ENCODE measurements around the gene GZMB.

DNA sequence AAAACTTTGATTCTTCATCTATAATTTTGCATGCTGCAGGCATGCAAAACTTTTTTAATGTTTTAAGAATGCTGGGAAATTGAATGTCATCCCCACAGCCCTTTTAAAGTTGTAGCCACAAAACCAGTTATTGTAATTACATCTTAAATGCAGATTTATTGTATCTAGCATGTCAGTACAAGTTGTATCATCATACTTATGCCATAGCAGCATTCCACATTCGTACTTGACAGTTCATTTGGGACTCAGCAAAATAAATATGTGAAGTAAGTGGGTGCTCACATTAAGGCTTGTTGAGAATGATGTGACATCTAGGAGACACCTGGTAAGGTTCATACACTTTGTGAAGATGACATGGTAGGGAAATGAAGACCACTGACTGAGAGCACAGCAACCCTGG, 44.0 kb upstream of the GZMB start:
- TF ChIP-seq, protein P1, sequence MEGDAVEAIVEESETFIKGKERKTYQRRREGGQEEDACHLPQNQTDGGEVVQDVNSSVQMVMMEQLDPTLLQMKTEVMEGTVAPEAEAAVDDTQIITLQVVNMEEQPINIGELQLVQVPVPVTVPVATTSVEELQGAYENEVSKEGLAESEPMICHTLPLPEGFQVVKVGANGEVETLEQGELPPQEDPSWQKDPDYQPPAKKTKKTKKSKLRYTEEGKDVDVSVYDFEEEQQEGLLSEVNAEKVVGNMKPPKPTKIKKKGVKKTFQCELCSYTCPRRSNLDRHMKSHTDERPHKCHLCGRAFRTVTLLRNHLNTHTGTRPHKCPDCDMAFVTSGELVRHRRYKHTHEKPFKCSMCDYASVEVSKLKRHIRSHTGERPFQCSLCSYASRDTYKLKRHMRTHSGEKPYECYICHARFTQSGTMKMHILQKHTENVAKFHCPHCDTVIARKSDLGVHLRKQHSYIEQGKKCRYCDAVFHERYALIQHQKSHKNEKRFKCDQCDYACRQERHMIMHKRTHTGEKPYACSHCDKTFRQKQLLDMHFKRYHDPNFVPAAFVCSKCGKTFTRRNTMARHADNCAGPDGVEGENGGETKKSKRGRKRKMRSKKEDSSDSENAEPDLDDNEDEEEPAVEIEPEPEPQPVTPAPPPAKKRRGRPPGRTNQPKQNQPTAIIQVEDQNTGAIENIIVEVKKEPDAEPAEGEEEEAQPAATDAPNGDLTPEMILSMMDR (IDR thresholded peaks at IDR 0.05; ENCODE audit: poor library complexity) = no peak
- TF ChIP-seq EZH2phosphoT487 (IDR thresholded peaks at IDR 0.05; ENCODE audit: low read depth, severe bottlenecking, unreplicated experiment) (no peak), EZH2 (IDR thresholded peaks at IDR 0.05; ENCODE audit: borderline replicate concordance) (no peak)

Data from hepatocyte (in vitro differentiated cells).